Breast epithelium (tissue), 3 donors: ENCODE data around the gene CAMK4.

Experiments used
- CTCF ChIP-seq, 3 donors: fragments of 450-650 bp; IDR thresholded peaks; one replicate each; pipeline ENCODE4 v1.5.1; 2016 to 2017; ENCODE audit warnings: antibody characterized with exemption in 3 of 3, mild to moderate bottlenecking in 3 of 3, moderate library complexity in 3 of 3
- POLR2A ChIP-seq: fragments of 450-650 bp; IDR thresholded peaks from one replicate; pipeline ENCODE4 v1.6.1; 2016; ENCODE audit warnings: antibody characterized with exemption, mild to moderate bottlenecking, moderate library complexity
- POLR2AphosphoS5 ChIP-seq, 3 donors: sonication (generic); formaldehyde crosslinking; IDR thresholded peaks; one replicate each; pipeline ENCODE4 v1.6.1; 2017; ENCODE audit warnings: antibody characterized with exemption in 3 of 3

- TF ChIP-seq CTCF (IDR thresholded peaks at IDR 0.05) = no peak
- TF ChIP-seq POLR2A = no peak
- TF ChIP-seq POLR2AphosphoS5 (IDR thresholded peaks at IDR 0.05) = no peak
Measured at GRCh38 chr5:111234125-111234524, 9.9 kb downstream of the CAMK4 start.
